Stimulated activated CD4-positive, alpha-beta T cell treated with anti-CD3 and anti-CD28 coated beads, TNF-alpha, amount 100 ng/mL, for 48 hours (primary cell): ENCODE data around the gene SYT17.

ENCODE experiments used
- DNase-seq, 3 donors: peaks; one replicate each; pipeline ENCODE4 v3.0.0-alpha.2; 2020; ENCODE audit warnings: low read depth in 3 of 3

SYT17 gene, protein sequence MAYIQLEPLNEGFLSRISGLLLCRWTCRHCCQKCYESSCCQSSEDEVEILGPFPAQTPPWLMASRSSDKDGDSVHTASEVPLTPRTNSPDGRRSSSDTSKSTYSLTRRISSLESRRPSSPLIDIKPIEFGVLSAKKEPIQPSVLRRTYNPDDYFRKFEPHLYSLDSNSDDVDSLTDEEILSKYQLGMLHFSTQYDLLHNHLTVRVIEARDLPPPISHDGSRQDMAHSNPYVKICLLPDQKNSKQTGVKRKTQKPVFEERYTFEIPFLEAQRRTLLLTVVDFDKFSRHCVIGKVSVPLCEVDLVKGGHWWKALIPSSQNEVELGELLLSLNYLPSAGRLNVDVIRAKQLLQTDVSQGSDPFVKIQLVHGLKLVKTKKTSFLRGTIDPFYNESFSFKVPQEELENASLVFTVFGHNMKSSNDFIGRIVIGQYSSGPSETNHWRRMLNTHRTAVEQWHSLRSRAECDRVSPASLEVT

DNA sequence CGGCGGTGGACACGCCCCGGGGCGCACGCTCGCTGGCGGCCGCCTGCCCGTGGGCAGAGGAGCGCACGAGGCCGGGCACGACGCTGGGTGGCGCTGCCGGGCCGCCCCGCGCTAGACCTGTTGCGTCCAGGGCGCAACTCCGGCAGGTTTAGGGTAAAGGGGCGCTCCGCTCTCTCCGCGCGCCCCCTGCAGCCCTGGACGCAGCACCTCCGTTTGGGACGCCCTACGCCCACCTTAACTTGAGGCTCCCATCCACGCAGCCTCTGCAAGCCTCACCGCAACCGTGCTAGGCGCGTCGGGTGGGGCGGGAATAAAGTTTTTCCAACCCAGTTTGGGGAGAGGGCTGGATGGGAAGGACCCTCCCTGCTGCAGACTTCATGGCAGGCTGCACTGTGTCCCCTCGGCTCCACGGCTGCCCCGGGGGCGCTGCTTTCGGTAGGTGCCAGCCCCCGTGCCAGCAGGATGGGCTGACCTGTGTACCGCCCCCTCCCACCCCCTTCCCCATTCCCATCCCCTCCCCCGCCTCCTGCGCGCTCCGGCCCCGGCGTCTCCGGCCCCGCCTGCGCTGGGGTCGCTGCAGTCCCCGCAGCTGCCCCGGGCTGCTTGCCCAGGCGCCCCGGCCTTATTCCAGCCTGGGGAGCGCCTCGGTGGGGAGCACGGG lies at the start of gene SYT17:
TSS of gene SYT17 (plus strand) at position 531 of the 661 bp plus-strand sequence. CDS start 407 bp downstream, outside the sequence.
- DNase-seq, result peak; percentile 17 to 43 (median 25)

DNA sequence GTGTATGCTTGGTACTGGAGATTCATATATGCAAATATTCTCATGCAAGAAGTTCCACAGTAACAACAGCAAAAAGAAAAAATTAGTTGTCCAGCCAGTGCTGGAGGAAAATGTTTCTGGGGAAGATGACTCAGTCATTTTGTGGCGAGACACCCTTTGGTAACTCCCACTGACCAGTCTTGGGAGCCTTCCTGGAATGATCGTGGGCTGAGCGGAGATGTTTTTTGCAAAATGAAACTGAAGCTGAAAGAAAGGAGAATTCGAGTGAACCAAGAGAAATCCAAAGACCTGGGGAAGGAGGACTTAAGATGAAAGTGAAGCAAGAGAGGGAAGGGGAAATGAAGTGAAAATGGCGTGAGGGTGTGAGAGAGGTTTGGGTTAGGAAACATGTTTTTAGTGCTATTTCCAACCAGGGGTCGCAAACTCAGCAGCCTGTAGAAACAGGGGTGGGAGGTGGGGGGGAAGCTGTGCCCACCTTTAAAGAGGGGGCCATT lies 49.1 kb upstream of the SYT17 start:
- DNase-seq, result peak; percentile 28 to 35 (median 34)

DNA sequence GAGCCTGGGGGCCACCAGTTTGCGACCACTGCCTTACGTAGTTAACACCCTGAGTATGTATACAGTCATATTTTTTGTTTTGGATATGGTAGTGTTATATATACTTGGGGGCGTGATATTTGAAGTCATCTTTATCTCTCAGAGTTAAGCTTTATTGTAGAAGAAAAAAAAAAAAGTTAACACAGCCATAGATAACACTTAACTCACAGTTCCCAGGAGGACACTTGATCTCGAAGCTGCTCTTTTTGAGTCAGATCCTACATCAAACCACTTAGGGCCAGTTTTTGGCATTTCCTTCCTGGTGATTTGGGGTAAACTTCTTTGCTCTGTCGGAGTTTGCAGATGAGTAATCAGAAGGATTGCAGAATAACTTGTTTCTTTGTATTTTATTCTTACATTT lies 48.5 kb upstream of the SYT17 start:
- DNase-seq, result no peak

DNA sequence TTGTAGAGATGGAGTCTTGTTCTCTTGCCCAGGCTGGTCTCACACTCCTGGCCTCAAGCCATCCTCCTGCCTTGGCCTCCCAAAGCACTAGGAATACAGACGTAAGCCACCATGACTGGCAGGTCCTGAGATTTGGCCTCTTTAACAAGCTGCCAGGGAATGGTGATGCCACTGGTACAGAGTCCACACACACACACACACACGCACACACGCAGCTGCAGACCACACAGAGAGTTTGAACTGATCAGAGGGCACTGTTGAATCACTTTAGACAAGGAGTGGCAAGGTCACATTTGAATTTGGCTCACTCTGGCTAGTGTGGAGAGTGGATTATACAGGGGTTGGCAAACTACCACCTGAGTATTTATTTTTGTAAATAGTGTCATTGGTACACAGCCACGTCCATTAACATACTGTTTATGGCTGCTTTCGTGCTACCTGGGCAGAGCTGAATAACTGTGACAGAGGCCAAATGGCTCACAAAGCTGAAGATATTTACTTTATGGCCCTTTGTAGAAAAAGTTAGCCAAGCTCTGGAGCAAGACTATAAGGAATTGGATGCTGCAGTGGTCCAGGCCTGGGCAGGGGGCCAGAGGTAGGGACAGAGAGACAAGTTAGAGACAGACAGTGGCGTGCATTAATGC lies 44.4 kb upstream of the SYT17 start:
- DNase-seq, result no peak

DNA sequence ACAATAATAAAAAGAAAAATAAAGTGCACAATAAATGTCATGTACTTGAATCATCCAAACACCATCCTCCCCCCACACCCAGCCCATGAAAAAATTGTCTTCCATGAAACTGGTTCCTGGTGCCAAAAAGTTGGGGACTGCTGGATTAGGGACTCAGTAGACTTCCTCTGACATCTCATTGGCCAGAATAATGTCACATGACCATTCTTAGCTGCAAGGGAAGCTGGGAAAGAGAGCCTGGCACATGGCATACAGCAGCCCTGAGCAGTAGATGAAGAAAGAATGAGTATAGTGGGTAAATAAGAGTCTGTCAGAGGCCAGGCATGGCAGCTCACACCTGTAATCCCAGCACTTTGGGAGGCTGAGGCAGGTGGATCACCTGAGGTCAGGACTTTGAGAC lies 41.7 kb upstream of the SYT17 start:
- DNase-seq, result no peak

DNA sequence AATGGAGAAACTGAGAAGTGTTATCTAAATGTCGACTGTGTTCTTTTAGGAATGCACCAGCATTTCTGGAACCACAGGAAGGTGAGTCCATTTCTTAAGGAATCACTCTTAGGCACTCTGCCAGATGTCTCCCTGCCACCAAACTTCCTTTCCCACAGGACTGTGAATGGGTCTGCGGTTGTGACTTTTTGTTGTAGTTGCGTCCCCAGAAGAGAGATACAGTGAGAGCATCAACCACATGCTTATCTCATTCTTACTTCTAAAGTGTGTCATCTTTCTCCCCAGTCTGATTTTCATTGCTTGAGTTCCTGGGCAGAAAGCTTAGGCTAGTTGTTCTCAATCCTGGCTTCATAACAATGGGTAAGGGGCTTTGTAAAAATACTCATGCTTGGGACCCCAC lies 40.8 kb upstream of the SYT17 start:
- DNase-seq, result no peak

DNA sequence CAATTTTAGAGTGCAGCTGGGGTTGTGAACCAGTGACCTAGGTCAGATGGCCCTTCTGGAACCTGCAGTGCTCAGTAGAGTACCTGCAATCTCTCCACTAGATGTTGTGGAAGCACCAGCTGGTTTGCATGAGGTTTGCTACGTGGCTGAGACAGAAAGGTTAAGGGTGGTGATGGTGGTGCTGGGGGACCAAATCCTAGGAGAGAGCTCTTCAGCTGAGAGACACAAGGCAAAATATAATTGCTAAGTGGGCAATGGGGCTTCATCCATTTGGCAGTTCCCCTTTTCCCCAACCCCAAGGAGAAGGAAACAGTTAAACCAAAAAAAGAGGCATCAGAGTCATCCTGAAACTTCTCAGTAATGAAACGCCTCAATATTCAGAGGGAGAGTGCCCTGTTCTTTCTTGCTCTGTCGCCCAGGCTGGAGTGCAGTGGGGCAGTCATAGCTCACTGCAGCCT lies 40.3 kb upstream of the SYT17 start:
- no peak for DNase-seq

DNA sequence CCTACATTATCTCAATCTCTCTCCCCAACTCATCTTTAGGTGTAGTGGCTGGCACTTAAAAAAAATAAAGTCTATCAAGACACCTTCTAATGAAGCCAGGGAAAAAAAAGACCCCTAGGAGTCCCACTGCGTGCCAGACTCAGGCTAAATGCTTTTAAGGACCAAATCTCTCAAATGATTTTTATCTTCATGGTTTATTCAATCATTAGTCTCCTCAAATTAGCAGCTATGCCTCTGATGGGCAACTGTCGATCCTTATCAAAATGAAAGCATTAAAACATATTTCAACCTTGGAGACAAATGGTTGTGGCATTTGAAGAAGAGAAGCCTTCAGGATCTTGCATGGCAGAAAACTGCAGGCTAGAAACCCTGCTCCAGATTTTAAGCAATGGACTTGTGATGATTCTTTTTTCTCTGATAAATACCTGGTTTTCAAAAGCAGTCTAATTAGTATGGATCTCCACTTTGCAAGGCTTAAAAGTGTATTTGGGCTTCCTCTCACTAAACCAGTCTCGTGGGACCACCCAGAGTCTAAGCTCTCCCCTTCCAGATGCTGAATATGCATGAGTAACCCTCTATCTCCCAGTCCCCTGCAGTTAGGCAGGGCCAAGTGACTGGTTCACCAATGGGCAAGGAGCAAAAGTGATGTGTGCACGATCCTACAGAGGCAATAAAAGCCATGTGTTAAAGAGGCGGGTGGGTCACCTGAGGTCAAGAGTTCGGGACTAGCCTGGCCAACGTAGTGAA lies 39.4 kb upstream of the SYT17 start:
- DNase-seq, result no peak

DNA sequence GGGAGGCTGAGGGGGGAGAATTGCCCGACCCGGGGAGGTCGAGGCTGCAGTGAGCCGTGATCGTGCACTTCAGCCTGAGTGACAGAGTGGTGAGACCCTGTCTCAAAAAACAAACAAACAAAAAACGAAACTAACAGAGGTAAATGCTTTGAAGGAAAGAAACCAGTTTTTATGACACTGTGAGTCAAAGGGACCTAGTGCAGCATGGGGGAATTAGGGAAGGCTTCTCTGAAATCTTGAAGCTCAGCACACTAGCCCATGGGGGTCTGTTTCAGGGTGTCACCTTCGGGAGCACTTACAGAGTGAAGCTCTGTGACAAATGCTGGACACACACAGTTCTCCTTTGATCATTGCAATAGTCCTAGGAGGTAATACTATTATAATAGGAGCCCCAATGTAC lies 37.7 kb upstream of the SYT17 start:
- no peak for DNase-seq

DNA sequence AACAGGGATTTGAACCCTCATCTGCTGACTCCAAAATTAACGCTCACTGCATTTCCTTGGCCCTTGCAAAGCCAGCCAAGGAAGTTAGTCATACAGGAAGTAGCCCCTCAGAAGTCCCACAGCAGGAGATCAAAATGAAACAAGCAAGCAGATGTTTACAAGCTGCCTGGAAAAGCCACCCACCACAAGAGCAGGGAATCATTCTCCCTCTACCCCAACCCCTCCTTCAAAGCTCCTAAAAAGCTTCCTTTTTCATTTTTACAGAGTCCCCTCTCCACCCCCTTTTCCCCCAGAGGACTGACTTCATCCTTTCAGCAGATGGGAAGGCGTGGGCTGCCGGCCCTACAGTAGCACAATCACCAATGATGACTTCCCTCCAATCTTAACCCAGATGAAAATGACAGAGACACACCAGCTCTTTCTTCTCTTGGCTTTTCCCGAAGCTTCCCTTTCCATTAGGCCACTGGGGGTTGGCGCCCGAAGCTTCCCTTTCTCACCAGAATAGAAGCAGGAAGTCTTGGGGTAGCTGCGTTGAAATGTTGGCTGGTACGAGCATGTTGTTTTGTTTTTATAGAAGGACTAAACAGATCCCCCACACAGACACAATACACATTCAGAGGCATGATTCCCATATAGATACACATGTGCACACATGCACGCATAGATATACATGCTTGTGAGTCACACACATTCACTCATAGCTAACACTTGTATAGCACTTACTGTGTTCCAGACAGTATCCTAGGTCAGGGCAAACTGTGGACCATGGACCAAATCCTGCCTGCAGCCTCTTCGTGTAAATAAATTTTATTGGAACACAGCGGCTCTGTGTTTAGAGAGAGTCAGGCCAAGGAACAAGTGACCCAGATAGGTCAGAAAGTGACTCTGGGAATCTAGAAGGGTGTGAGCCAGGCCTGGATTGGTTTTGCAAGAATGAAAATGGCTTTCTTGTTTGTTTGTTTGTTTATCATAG lies 36.9 kb upstream of the SYT17 start:
- DNase-seq, result no peak

DNA sequence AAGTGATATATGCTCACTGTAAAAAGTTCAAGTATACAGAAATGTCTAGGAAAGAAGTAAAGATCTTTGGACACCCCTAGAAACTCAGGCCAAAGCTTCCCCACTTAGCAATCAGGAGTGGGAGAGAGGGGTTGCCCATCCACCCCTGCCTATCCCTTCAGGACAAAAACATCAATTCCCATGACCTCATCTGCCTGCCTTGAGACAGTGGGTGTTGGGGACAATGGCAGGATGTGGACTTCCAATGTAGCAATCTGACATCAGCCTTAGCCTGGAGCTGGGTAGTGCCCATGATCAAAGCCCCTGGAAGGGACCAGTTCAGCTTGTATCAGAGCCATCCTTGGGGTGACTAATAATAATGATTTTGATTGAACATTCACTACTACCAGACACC lies 36.2 kb upstream of the SYT17 start:
- DNase-seq, result no peak

DNA sequence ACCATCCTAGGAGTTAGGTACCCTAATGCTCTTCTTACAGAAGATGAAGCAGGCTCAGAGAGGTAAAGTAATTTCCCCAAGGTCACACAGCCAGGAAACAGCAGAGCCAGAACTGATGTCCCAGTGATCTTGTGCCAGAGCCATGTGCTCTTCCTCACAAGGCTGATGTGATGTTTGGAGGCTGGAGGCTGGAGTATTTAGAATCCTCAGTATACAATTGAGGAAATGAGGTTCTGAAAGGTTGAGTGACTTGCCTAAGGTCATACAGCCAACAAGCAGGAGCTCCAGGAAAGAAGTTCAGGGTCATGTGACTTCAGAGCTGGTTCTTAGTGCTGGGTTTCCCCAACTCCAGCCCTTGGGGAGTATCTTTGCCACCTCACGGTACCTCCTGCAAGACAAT lies 35.8 kb upstream of the SYT17 start:
- DNase-seq, result no peak

DNA sequence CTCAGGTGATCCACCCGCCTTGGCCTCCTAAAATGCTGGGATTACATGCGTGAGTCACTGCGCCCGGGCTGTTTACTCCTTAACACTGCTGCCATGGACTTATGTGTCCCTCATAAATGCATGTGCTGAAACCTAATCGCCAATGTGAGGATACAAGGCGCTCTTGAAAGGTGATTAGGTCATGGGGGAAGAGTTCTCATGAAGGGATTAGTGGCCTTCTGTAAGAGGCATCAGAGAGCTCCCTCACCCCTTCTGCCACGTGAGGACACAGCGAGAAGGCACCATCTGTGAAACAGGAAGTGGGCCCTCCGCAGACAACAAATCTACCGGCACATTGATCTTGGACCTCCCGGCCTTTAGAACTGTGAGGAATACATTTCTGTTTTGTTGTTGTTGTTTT lies 35.1 kb upstream of the SYT17 start:
- DNase-seq, result no peak

DNA sequence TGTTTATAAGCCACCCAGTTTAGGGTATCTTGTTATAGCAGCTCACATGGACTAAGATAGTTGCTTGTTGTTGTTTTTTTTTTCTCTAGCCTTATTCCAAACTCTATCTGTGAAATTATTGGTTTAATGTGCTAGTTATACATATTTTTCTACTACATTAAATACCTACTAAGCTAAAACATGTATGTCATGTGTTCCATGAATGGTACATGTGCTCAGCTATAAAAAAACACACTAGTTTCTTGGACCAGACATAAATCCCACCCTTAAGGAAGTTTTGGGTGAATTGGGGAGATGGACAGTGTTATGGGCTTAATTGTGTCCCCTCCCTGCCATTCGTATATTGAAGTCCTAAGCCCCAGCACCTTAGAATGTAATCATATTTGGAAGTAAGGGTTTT lies 34.4 kb upstream of the SYT17 start:
- DNase-seq, result no peak

DNA sequence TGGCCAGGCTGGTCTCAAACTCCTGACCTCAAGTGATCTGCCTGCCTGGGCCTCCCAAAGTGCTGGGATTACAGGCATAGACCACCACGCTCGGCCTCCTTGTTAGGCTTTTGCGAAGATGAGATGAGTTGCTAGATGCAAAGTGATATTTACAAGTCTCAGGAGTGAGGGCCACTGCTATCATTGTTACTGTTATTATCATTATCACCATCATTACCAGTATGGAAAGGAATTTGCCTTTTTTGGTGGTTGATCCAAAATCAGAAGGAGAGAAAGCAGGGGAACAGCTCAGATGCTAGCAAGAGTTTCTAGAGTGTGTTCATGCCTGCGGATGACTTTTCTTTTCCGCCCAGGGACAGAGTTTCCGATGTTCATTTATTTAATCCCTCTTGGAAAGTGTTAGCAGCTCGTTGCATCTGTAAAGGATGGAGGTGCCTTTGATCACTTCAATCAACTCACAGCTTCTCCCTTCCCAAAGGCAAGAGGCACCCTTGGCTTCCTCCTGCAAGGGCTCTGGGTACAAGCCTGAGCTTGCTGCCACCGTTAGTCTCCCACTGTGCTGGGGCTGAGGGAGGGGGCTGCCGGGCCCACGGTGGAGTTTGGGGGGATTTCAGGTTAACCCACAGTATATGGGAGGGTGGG lies 32.7 kb upstream of the SYT17 start:
- no peak for DNase-seq

DNA sequence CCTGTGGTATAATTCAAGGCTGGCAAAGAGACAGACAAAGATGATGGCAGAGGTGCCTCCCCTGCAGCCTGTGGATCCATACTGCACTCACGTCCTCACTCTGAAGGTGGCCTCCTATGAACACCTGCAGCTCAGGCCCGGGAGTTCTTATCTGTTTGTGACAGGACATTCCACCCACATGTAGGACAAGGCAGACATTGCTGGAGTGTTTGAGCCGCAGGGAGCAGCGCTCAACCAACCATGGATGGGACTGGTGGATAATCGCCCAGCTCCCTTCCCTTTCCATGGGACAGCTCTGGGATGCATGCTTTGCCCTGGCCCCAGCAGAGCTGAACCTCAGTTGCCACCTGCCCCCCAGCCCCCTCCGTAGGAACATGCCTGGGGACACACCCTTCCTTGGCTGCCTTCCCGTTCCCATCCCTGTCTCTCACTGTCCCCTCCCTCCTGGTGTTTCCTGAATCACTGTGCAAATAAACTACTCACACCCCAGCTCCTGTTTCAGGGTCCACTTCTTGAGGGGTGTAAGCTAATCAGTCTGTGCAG lies 32.1 kb upstream of the SYT17 start:
- no peak for DNase-seq

DNA sequence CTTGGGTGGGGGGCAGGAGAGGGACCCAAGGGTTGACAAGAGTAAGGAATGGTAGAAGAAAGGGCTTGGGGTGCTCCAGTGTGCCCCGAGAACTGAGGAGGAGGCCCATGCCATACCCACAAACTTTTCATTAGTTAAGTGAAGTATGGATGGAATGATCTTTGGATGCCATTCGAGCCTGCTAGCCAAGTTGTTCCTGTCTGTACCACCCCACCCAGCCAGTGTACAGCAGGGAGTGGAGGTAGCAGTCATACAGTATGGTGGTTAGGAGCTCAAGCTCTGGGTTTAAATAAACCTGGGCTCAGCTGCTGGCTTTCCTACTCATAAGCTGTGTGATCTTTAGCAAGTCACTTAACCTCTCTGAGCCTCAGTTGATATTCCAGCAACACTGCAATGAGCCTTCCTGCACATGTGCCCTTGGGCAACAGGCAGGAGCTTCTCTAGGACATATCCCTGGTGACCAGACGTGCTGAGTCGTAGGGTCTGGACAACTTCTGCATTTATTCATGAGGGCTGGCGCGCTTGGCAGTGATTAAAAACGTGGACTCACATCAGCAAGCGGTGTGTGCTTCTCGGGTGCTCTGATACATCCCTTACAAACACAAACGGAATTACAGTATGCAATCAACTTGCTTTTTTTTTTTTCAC lies 31.4 kb upstream of the SYT17 start:
- DNase-seq, result no peak

DNA sequence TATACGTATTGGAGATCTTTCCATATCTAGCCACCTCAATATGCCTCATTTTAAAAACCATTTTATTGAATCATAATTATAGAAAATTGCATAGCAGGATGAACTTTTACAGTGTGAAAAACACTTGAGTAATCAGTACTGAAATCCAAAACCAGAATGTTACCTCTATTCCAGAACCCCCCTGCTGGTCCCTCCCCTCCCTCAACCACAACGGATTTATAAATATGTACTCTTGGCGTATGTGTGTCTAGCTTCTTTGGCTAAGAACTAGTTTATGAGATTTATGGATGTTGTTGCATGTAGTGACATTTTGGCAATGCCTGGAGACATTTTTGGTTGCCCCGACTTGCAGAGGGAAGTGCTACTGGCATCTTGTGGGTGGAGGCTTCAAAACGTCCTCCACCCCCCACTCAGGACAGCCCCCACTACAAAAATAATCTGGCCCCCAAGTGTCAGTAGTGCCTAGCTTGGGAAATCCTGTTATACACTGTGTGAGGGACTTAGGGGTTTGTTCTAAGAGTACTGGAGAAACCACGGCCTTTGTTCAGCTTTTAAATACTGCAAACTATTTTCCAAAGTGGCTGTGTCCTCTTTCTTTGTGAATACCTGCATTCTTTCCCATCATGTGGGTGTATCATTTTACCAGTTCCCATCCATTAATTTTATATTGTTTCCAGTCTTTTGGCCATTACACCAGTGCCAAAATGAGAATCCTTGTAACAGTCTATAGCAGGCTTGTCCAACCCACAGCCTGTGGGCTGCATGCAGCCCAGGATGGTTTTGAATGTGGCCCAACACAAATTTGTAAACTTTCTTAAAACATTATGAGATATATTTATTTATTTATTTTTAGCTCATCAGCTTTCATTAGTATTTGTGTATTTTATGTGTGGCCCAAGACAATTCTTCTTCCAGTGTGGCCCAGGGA lies 30.6 kb upstream of the SYT17 start:
- no peak for DNase-seq
